Measurements from ENCODE around the gene HASPIN. TPM values are rescaled to one million over a fixed set of nuclear protein-coding genes. Genes with fewer than 3 reads are reported as not detected.

The HASPIN gene
- total RNA-seq, 2 donors from 2014 or later: 1.0 to 3.9 TPM

- Histone ChIP-seq H3K27ac (no peak overlapping the region), H3K27me3 (replicated peaks; ENCODE audit: insufficient read depth) (no peaks in the 10 kb centered on the region), H3K9me3 (no peaks in the 10 kb centered on the region), H3K36me3 (no peaks in the 10 kb centered on the region), H3K4me3 (no peak overlapping the region), H3K4me1 (replicated peaks) (no peaks in the 10 kb centered on the region)
- no peak for TF ChIP-seq CTCF (IDR thresholded peaks at IDR 0.05)
- TF ChIP-seq POLR2A (IDR thresholded peaks at IDR 0.05): no peak
- TF ChIP-seq POLR2AphosphoS5 (IDR thresholded peaks at IDR 0.05): no peak
- no peak for DNase-seq (ENCODE audit: low spot score)
- 89% methylated on average over 17 of the region's 17 CpGs for WGBS
- intact Hi-C loops (cut with DNase I): no loop called here
Observed at GRCh38 chr17:3750296-3750695, 26.6 kb downstream of the HASPIN start.

- Histone ChIP-seq H3K9me3 (no peaks in the 10 kb centered on the region), H3K4me1 (replicated peaks) (no peaks in the 10 kb centered on the region), H3K4me3 (no peak overlapping the region), H3K36me3 (no peaks in the 10 kb centered on the region), H3K27me3 (replicated peaks; ENCODE audit: insufficient read depth) (no peaks in the 10 kb centered on the region), H3K27ac (no peak overlapping the region)
- intact Hi-C loops (cut with DNase I): no loop called here
- 75% methylated on average over 8 of the region's 8 CpGs for WGBS
- TF ChIP-seq CTCF (IDR thresholded peaks at IDR 0.05): no peak
- TF ChIP-seq POLR2A (IDR thresholded peaks at IDR 0.05): no peak
- TF ChIP-seq POLR2AphosphoS5 (IDR thresholded peaks at IDR 0.05): no peak
- DNase-seq (ENCODE audit: low spot score): no peak
Observed at GRCh38 chr17:3750926-3751325, 27.2 kb downstream of the HASPIN start.

- Histone ChIP-seq H3K27ac (no peak overlapping the region), H3K36me3 (no peaks in the 10 kb centered on the region), H3K4me1 (replicated peaks) (no peaks in the 10 kb centered on the region), H3K27me3 (replicated peaks; ENCODE audit: insufficient read depth) (no peaks in the 10 kb centered on the region), H3K4me3 (no peak overlapping the region), H3K9me3 (no peaks in the 10 kb centered on the region)
- intact Hi-C loops (cut with DNase I): no loop called here
- 95% methylated on average over 15 of the region's 15 CpGs for WGBS
- DNase-seq (ENCODE audit: low spot score): no peak
- TF ChIP-seq CTCF (IDR thresholded peaks at IDR 0.05) (no peak), POLR2AphosphoS5 (IDR thresholded peaks at IDR 0.05) (no peak), POLR2A (IDR thresholded peaks at IDR 0.05) (no peak)
Observed at GRCh38 chr17:3751836-3752235, 28.1 kb downstream of the HASPIN start.

- no peaks in the 10 kb centered on the region for H3K4me1 ChIP-seq (replicated peaks)
Observed at GRCh38 chr17:3753624-3754023, 29.9 kb downstream of the HASPIN start.

More at GRCh38 chr17:3753624-3754023, 29.9 kb downstream of the HASPIN start:
- H3K27ac ChIP-seq: no peak overlapping the region
- intact Hi-C loops (cut with DNase I): no loop called here
- no peaks in the 10 kb centered on the region for H3K36me3 ChIP-seq
- H3K9me3 ChIP-seq: no peaks in the 10 kb centered on the region
- no peak overlapping the region for H3K4me3 ChIP-seq
- WGBS: 70% methylated on average over 12 of the region's 12 CpGs
- no peaks in the 10 kb centered on the region for H3K27me3 ChIP-seq (replicated peaks; ENCODE audit: insufficient read depth)
- TF ChIP-seq POLR2A (IDR thresholded peaks at IDR 0.05) (no peak), POLR2AphosphoS5 (IDR thresholded peaks at IDR 0.05) (no peak), CTCF (IDR thresholded peaks at IDR 0.05) (no peak)
- no peak for DNase-seq (ENCODE audit: low spot score)

Data from prostate gland (tissue), 2 donors.